ENCODE results near the gene SEL1L3. TPM values are rescaled to one million over a fixed set of nuclear protein-coding genes. Genes with fewer than 3 reads are reported as not detected.

Gene SEL1L3
- total RNA-seq, 1 experiment from 2014 or later, result 48.3 TPM

- Histone ChIP-seq H2BK20ac (ENCODE audit: low read depth, low read length, poor library complexity, severe bottlenecking) (no peak overlapping the region), H3K4me2 (ENCODE audit: insufficient read depth, insufficient read length, low read length) (no peak overlapping the region), H4K8ac (replicated peaks; ENCODE audit: insufficient read length, low read depth, low read length) (no peak overlapping the region), H2BK15ac (ENCODE audit: low read depth, low read length) (no peak overlapping the region), H4K91ac (ENCODE audit: insufficient read length, low read depth, low read length) (no peak overlapping the region), H3K79me1 (ENCODE audit: insufficient read depth, low read depth, low read length, poor library complexity, severe bottlenecking) (no peaks in the 10 kb centered on the region), H2AK5ac (ENCODE audit: insufficient read length, low read length) (no peak overlapping the region), H3K4ac (ENCODE audit: low read depth, low read length) (no peak overlapping the region), H2BK12ac (ENCODE audit: insufficient read length, low read depth, low read length) (no peak overlapping the region), H3K9ac (ENCODE audit: extremely low read depth, insufficient read length, low read length) (no peak overlapping the region), H2AFZ (ENCODE audit: low read length) (no peak overlapping the region), H3K14ac (ENCODE audit: insufficient read depth, low read length) (no peak overlapping the region), H2BK120ac (ENCODE audit: low read depth, low read length, poor library complexity, severe bottlenecking) (no peak overlapping the region), H3K4me1 (ENCODE audit: insufficient read depth, low read length) (peaks cover 6% of the 10 kb centered on the region; the same call in 1 of the 2 replicates), H3T11ph (ENCODE audit: low read length) (no peak overlapping the region), H3K23ac (ENCODE audit: insufficient read length, low read depth, low read length) (no peak overlapping the region), H3K79me2 (ENCODE audit: insufficient read depth, low read length) (no peaks in the 10 kb centered on the region), H3K27me3 (ENCODE audit: insufficient read depth, low read length) (peaks cover 2% of the 10 kb centered on the region; the same call in 1 of the 2 replicates), H3K18ac (ENCODE audit: insufficient read length, low read depth, low read length) (no peak overlapping the region), H4K20me1 (ENCODE audit: control insufficient read depth, insufficient read depth, insufficient read length) (no peaks in the 10 kb centered on the region), H3K56ac (ENCODE audit: insufficient read length, low read depth, low read length) (no peak overlapping the region), H3K27ac (ENCODE audit: insufficient read length, low read depth, low read length) (no peak overlapping the region), H4K5ac (ENCODE audit: insufficient read length, low read depth, low read length) (no peak overlapping the region), H3K9me3 (ENCODE audit: control insufficient read depth, low read depth, low read length) (no peaks in the 10 kb centered on the region), H2BK5ac (ENCODE audit: insufficient read length, low read length) (no peak overlapping the region), H3K23me2 (ENCODE audit: insufficient read length, low read depth, low read length, poor library complexity, severe bottlenecking) (no peaks in the 10 kb centered on the region)
- Mint-ChIP-seq H3K4me1 (peaks cover 37% of the 10 kb centered on the region in 2 experiments), H3K9me3 (no peaks in the 10 kb centered on the region), H3K36me3 (ENCODE audit: insufficient read depth in 1 of 3, low read depth in 3 of 3) (peaks cover 30 to 53% (median 42%) of the 10 kb centered on the region in 3 experiments), H3K27me3 (ENCODE audit: low read depth) (no peaks in the 10 kb centered on the region), H3K4me3 (no peak overlapping the region), H3K27ac (no peak overlapping the region)
- DNase-seq, result no peak
- no peak for TF ChIP-seq CTCF (conservative IDR thresholded peaks at IDR 0.05)
- WGBS (ENCODE audit: extremely low coverage, insufficient read length, low lambda C conversion rate), result no CpG with 5 or more reads among the region's 3 CpGs
Measured at GRCh38 chr4:25803720-25804225, 59.0 kb downstream of the SEL1L3 start.

Measured in H9 (cell line).